Brain microvascular endothelial cell (primary cell): ENCODE results near the gene SLC9A7.

Experiments used
- DNase-seq: peaks from one replicate; pipeline ENCODE4 v3.0.0-alpha.2; 2020
- H3K27ac ChIP-seq: fragments of 250-450 bp; sonication (Bioruptor Pico); 2 replicates; pipeline ENCODE4 v1.5.1; 2020; ENCODE audit warnings: mild to moderate bottlenecking, moderate library complexity
- H3K27me3 ChIP-seq: fragments of 250-450 bp; sonication (Bioruptor Pico); replicated peaks from 2 replicates; pipeline ENCODE4 v1.5.1; 2020; ENCODE audit warnings: mild to moderate bottlenecking
- H3K36me3 ChIP-seq: fragments of 250-450 bp; sonication (Bioruptor Pico); replicated peaks from 2 replicates; pipeline ENCODE4 v1.5.1; 2020; ENCODE audit warnings: mild to moderate bottlenecking
- H3K4me3 ChIP-seq: 2 replicates; pipeline ENCODE4 v1.5.1; 2011; ENCODE audit warnings: low read depth, mild to moderate bottlenecking, control low read depth, low read length, moderate library complexity
- in situ Hi-C: cut with HindIII; loops from 2 replicates; pipeline ENCODE4 v1.10.0; 2017; ENCODE audit warnings: low sequenced_read_pairs, low pct_ligation_motif_present
- TF ChIP-seq, protein P1 (sequence below): IDR thresholded peaks from 2 replicates; pipeline ENCODE4 v1.5.1; 2011; ENCODE audit warnings: low read depth, mild to moderate bottlenecking, moderate library complexity, low read length, control low read depth, inconsistent platforms; ENCODE audit errors: missing control alignments

The SLC9A7 gene

DNA sequence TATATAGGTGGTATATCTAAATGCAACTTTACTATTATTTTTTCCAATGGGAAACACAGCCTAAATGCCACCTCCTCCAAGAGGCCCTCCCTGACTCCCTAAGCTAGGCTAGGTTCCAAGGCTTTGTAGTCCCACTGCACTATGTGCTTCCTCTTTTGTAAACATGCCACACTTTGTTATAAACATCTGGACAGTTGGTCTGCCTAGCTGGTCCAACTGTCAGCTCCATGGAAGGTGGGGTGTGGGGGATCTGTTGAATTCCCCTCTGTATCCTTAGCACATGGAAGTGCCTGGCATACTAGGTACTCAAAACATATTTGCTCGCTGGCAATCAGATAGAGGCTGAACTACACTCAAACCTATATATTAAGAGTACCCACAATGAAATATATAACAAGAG lies 63.4 kb downstream of the SLC9A7 start:
- in situ Hi-C loops: no loop called here
- no peak overlapping the region for H3K4me3 ChIP-seq
- no peaks in the 10 kb centered on the region for H3K36me3 ChIP-seq
- TF ChIP-seq, protein P1, sequence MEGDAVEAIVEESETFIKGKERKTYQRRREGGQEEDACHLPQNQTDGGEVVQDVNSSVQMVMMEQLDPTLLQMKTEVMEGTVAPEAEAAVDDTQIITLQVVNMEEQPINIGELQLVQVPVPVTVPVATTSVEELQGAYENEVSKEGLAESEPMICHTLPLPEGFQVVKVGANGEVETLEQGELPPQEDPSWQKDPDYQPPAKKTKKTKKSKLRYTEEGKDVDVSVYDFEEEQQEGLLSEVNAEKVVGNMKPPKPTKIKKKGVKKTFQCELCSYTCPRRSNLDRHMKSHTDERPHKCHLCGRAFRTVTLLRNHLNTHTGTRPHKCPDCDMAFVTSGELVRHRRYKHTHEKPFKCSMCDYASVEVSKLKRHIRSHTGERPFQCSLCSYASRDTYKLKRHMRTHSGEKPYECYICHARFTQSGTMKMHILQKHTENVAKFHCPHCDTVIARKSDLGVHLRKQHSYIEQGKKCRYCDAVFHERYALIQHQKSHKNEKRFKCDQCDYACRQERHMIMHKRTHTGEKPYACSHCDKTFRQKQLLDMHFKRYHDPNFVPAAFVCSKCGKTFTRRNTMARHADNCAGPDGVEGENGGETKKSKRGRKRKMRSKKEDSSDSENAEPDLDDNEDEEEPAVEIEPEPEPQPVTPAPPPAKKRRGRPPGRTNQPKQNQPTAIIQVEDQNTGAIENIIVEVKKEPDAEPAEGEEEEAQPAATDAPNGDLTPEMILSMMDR: no peak
- no peak for DNase-seq
- no peaks in the 10 kb centered on the region for H3K27me3 ChIP-seq
- H3K27ac ChIP-seq: no peak overlapping the region

DNA sequence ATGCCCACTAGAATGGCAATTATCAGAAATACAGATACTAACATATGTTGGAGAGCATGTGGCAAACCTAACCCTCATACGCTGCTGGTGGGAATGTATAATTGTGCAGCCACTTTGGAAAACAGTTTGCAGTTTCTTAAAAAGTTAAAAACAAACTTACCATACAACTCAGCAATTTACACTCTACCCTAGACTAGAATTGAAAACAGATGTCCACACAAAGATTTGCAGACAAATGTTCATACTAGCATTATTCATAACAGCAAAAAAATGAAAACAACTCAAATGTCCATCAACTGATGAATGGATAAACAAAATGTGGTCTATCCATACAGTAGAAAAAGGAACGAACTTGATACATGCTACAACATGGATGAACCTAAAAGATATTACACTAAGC lies 64.4 kb downstream of the SLC9A7 start:
- in situ Hi-C loops: no loop called here
- H3K4me3 ChIP-seq: no peak overlapping the region
- TF ChIP-seq, protein P1: no peak
- no peaks in the 10 kb centered on the region for H3K27me3 ChIP-seq
- H3K36me3 ChIP-seq: no peaks in the 10 kb centered on the region
- H3K27ac ChIP-seq: no peak overlapping the region
- no peak for DNase-seq

DNA sequence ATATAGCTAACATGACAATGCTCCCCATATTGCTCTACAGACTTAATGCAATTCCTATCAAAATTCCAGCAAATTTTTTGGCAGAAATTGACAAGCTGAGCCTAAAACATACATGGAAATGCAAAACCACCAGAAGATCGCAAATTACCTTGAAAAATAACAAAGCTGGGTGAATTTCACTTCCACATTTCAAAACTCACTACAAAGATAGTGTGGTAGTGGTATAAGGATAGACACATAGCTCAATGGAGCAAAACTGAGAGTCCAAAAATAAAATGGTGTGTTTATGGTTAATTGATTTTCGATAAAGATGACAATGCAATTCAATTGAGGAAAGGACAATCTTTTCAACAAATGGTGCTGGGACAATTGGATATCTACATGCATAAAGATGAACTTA lies 65.8 kb downstream of the SLC9A7 start:
- Histone ChIP-seq H3K36me3 (no peaks in the 10 kb centered on the region), H3K27ac (no peak overlapping the region), H3K4me3 (no peak overlapping the region), H3K27me3 (no peaks in the 10 kb centered on the region)
- TF ChIP-seq, protein P1: no peak
- no peak for DNase-seq
- in situ Hi-C loops: no loop called here

DNA sequence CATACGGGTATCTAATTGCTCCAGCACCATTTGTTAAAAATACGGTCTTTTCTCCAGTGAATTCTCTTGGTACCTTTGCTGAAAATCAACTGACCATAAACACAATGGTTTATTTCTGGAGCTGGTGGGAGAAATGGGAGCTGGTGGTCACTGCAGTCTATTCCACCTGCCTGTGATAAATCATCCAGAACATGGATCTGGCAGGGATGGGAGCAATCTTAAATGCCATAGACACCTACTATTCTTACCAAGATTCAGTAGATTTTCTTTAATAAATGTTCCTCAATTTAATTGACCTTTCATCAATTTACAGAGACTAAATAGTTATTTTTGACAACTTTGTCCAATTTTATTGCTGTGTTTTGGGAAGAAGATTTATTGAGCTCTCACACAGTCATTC lies 68.1 kb downstream of the SLC9A7 start:
- Histone ChIP-seq H3K27me3 (no peaks in the 10 kb centered on the region), H3K4me3 (no peak overlapping the region), H3K36me3 (no peaks in the 10 kb centered on the region), H3K27ac (no peak overlapping the region)
- no peak for DNase-seq
- TF ChIP-seq, protein P1: no peak
- in situ Hi-C loops: no loop called here

DNA sequence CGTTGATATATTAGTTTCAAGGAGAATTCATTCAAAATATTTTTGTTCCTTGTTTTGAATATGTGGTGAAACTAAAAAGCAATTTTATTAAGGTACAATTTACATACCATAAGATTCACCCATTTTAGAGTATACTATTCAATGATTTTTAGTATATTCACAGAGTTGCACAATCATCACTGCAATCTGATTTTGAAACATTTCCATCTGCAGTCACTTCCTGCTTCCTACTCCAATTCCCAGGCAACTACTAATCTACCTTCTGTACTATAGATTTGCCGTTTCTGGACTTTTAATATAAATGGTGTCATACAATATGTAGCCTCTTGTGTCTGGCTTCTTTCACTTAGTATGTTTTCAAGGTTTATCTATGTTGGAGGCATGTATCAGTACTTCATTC lies 71.3 kb downstream of the SLC9A7 start:
- Histone ChIP-seq H3K27ac (no peak overlapping the region), H3K27me3 (no peaks in the 10 kb centered on the region), H3K4me3 (no peak overlapping the region), H3K36me3 (no peaks in the 10 kb centered on the region)
- no peak for DNase-seq
- in situ Hi-C loops: no loop called here
- TF ChIP-seq, protein P1: no peak

DNA sequence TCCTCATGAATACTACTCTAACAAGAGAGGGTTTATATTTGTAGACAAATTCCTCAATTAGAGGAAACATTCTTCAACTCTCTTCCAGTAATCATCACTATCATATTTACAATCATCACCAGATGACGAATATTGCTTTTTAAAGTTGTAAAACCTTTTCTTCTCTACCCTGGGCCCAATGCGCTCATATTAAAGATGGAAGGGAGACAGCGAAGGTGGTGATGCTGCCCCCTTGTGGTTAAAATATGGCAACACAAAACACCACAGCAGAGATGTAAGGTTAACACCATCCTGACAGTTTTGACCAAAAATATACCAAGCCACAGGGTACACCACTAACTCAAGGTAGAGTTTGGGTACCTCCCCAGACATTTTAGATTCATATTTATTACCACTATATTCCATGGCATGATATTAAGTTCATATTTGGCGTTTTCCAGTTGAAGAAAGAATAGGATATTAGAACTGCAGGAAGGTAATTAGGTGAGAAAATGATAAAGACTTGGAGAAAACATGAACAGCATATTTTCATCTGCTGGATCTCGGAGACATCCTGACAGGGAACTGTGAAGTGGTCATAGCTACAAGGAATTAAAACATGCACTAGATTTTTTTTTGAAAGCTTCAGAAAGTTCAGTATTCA lies 72.8 kb downstream of the SLC9A7 start:
- Histone ChIP-seq H3K4me3 (no peak overlapping the region), H3K27me3 (no peaks in the 10 kb centered on the region), H3K27ac (no peak overlapping the region), H3K36me3 (no peaks in the 10 kb centered on the region)
- in situ Hi-C loops: no loop called here
- DNase-seq: peak; percentile 38
- TF ChIP-seq, protein P1: peak; percentile 75
